Measurements from ENCODE around the gene CDKN2B-AS1.

Gene CDKN2B-AS1

GRCh38 chr9:22146604-22147003 lies 152.0 kb downstream of the CDKN2B-AS1 start:
- Histone ChIP-seq H3K79me1 (ENCODE audit: low read depth, low read length) (no peaks in the 10 kb centered on the region), H2BK120ac (ENCODE audit: low read depth, low read length) (no peak overlapping the region), H3K27ac (replicated peaks; ENCODE audit: low read length) (no peak overlapping the region), H3K14ac (ENCODE audit: low read length) (no peak overlapping the region), H3K4me1 (ENCODE audit: control insufficient read depth in 2 of 2, insufficient read depth in 1 of 2, low read depth in 1 of 2, low read length in 2 of 2) (no peaks in the 10 kb centered on the region), H3K4me3 (ENCODE audit: low read length in 2 of 2) (no peak overlapping the region), H4K91ac (ENCODE audit: low read depth, low read length, poor library complexity) (no peak overlapping the region), H2BK5ac (ENCODE audit: low read length) (no peak overlapping the region), H3K4ac (ENCODE audit: low read length) (no peak overlapping the region), H3K36me3 (replicated peaks in 1 of 2; ENCODE audit: control insufficient read depth in 2 of 2, insufficient read depth in 2 of 2, low read length in 2 of 2) (no peaks in the 10 kb centered on the region), H2AFZ (ENCODE audit: low read length) (no peak overlapping the region), H3K4me2 (ENCODE audit: insufficient read depth, low read length, poor library complexity, severe bottlenecking) (no peak overlapping the region), H3K9ac (ENCODE audit: low read depth, low read length, poor library complexity) (no peak overlapping the region), H2BK12ac (ENCODE audit: low read length) (no peak overlapping the region), H4K8ac (ENCODE audit: low read depth, low read length) (no peak overlapping the region), H2BK15ac (ENCODE audit: low read length) (no peak overlapping the region), H2AK5ac (ENCODE audit: low read depth, low read length) (no peak overlapping the region), H3K9me3 (replicated peaks in 1 of 2; ENCODE audit: control insufficient read depth in 2 of 2, insufficient read depth in 1 of 2, low read depth in 1 of 2, low read length in 2 of 2) (no peaks in the 10 kb centered on the region), H3K27me3 (ENCODE audit: control insufficient read depth in 3 of 3, insufficient read depth in 3 of 3, low read depth in 1 of 3, low read length in 3 of 3) (no peaks in the 10 kb centered on the region), H3K18ac (ENCODE audit: low read length) (no peak overlapping the region), H3K23ac (ENCODE audit: low read depth, low read length, poor library complexity) (no peak overlapping the region)
- DNase-seq (ENCODE audit: low spot score), result no peak
- no CpG with 5 or more reads among the region's 3 CpGs for WGBS, 2 donors (ENCODE audit: extremely low coverage in 2 of 2, insufficient read length in 2 of 2, insufficient replicate concordance in 1 of 2)

- no peak overlapping the region for H3K9ac ChIP-seq (ENCODE audit: low read depth, low read length, poor library complexity)
- no peak overlapping the region for H2BK5ac ChIP-seq (ENCODE audit: low read length)
- H2BK15ac ChIP-seq (ENCODE audit: low read length), result no peak overlapping the region
- DNase-seq (ENCODE audit: low spot score), result no peak
- H3K4me1 ChIP-seq (ENCODE audit: control insufficient read depth in 2 of 2, insufficient read depth in 1 of 2, low read depth in 1 of 2, low read length in 2 of 2), result no peaks in the 10 kb centered on the region
- no peaks in the 10 kb centered on the region for H3K27me3 ChIP-seq (ENCODE audit: control insufficient read depth in 3 of 3, insufficient read depth in 3 of 3, low read depth in 1 of 3, low read length in 3 of 3)
- H3K36me3 ChIP-seq (replicated peaks in 1 of 2; ENCODE audit: control insufficient read depth in 2 of 2, insufficient read depth in 2 of 2, low read length in 2 of 2), result no peaks in the 10 kb centered on the region
- H3K18ac ChIP-seq (ENCODE audit: low read length), result no peak overlapping the region
- H3K27ac ChIP-seq (replicated peaks; ENCODE audit: low read length), result no peak overlapping the region
- H2AK5ac ChIP-seq (ENCODE audit: low read depth, low read length), result no peak overlapping the region
- no peak overlapping the region for H2BK12ac ChIP-seq (ENCODE audit: low read length)
- no peak overlapping the region for H2AFZ ChIP-seq (ENCODE audit: low read length)
- H3K14ac ChIP-seq (ENCODE audit: low read length), result no peak overlapping the region
- no CpG with 5 or more reads among the region's 8 CpGs for WGBS, 2 donors (ENCODE audit: extremely low coverage in 2 of 2, insufficient read length in 2 of 2, insufficient replicate concordance in 1 of 2)
- H3K79me1 ChIP-seq (ENCODE audit: low read depth, low read length), result no peaks in the 10 kb centered on the region
- no peak overlapping the region for H4K8ac ChIP-seq (ENCODE audit: low read depth, low read length)
- no peak overlapping the region for H3K4ac ChIP-seq (ENCODE audit: low read length)
- H2BK120ac ChIP-seq (ENCODE audit: low read depth, low read length), result no peak overlapping the region
- H4K91ac ChIP-seq (ENCODE audit: low read depth, low read length, poor library complexity), result no peak overlapping the region
- no peak overlapping the region for H3K23ac ChIP-seq (ENCODE audit: low read depth, low read length, poor library complexity)
- H3K4me3 ChIP-seq (ENCODE audit: low read length in 2 of 2), result no peak overlapping the region
- no peaks in the 10 kb centered on the region for H3K9me3 ChIP-seq (replicated peaks in 1 of 2; ENCODE audit: control insufficient read depth in 2 of 2, insufficient read depth in 1 of 2, low read depth in 1 of 2, low read length in 2 of 2)
- no peak overlapping the region for H3K4me2 ChIP-seq (ENCODE audit: insufficient read depth, low read length, poor library complexity, severe bottlenecking)
Observed at GRCh38 chr9:22147813-22148527, 153.4 kb downstream of the CDKN2B-AS1 start.

GRCh38 chr9:22148528-22148875 lies 153.9 kb downstream of the CDKN2B-AS1 start:
- Histone ChIP-seq H3K23ac (ENCODE audit: low read depth, low read length, poor library complexity) (no peak overlapping the region), H3K36me3 (replicated peaks in 1 of 2; ENCODE audit: control insufficient read depth in 2 of 2, insufficient read depth in 2 of 2, low read length in 2 of 2) (no peaks in the 10 kb centered on the region), H2BK15ac (ENCODE audit: low read length) (no peak overlapping the region), H2AK5ac (ENCODE audit: low read depth, low read length) (no peak overlapping the region), H3K27me3 (ENCODE audit: control insufficient read depth in 3 of 3, insufficient read depth in 3 of 3, low read depth in 1 of 3, low read length in 3 of 3) (no peaks in the 10 kb centered on the region), H4K91ac (ENCODE audit: low read depth, low read length, poor library complexity) (no peak overlapping the region), H3K4me2 (ENCODE audit: insufficient read depth, low read length, poor library complexity, severe bottlenecking) (no peak overlapping the region), H3K9ac (ENCODE audit: low read depth, low read length, poor library complexity) (no peak overlapping the region), H3K4me1 (ENCODE audit: control insufficient read depth in 2 of 2, insufficient read depth in 1 of 2, low read depth in 1 of 2, low read length in 2 of 2) (no peaks in the 10 kb centered on the region), H3K14ac (ENCODE audit: low read length) (no peak overlapping the region), H3K27ac (replicated peaks; ENCODE audit: low read length) (no peak overlapping the region), H4K8ac (ENCODE audit: low read depth, low read length) (no peak overlapping the region), H3K79me1 (ENCODE audit: low read depth, low read length) (no peaks in the 10 kb centered on the region), H2BK120ac (ENCODE audit: low read depth, low read length) (no peak overlapping the region), H3K9me3 (replicated peaks in 1 of 2; ENCODE audit: control insufficient read depth in 2 of 2, insufficient read depth in 1 of 2, low read depth in 1 of 2, low read length in 2 of 2) (no peaks in the 10 kb centered on the region), H3K4ac (ENCODE audit: low read length) (no peak overlapping the region), H2AFZ (ENCODE audit: low read length) (no peak overlapping the region), H3K18ac (ENCODE audit: low read length) (no peak overlapping the region), H3K4me3 (ENCODE audit: low read length in 2 of 2) (no peak overlapping the region), H2BK12ac (ENCODE audit: low read length) (no peak overlapping the region), H2BK5ac (ENCODE audit: low read length) (no peak overlapping the region)
- no peak for DNase-seq (ENCODE audit: low spot score)

- Histone ChIP-seq H3K14ac (ENCODE audit: low read length) (no peak overlapping the region), H3K79me1 (ENCODE audit: low read depth, low read length) (no peaks in the 10 kb centered on the region), H3K36me3 (replicated peaks in 1 of 2; ENCODE audit: control insufficient read depth in 2 of 2, insufficient read depth in 2 of 2, low read length in 2 of 2) (no peaks in the 10 kb centered on the region), H3K4ac (ENCODE audit: low read length) (no peak overlapping the region), H2AK5ac (ENCODE audit: low read depth, low read length) (no peak overlapping the region), H2BK12ac (ENCODE audit: low read length) (no peak overlapping the region), H3K27me3 (ENCODE audit: control insufficient read depth in 3 of 3, insufficient read depth in 3 of 3, low read depth in 1 of 3, low read length in 3 of 3) (no peaks in the 10 kb centered on the region), H3K4me3 (ENCODE audit: low read length in 2 of 2) (no peak overlapping the region), H3K9me3 (replicated peaks in 1 of 2; ENCODE audit: control insufficient read depth in 2 of 2, insufficient read depth in 1 of 2, low read depth in 1 of 2, low read length in 2 of 2) (no peaks in the 10 kb centered on the region), H2AFZ (ENCODE audit: low read length) (no peak overlapping the region), H4K8ac (ENCODE audit: low read depth, low read length) (no peak overlapping the region), H3K27ac (replicated peaks; ENCODE audit: low read length) (no peak overlapping the region), H3K18ac (ENCODE audit: low read length) (no peak overlapping the region), H3K4me2 (ENCODE audit: insufficient read depth, low read length, poor library complexity, severe bottlenecking) (no peak overlapping the region), H2BK120ac (ENCODE audit: low read depth, low read length) (no peak overlapping the region), H2BK5ac (ENCODE audit: low read length) (no peak overlapping the region), H3K23ac (ENCODE audit: low read depth, low read length, poor library complexity) (no peak overlapping the region), H3K4me1 (ENCODE audit: control insufficient read depth in 2 of 2, insufficient read depth in 1 of 2, low read depth in 1 of 2, low read length in 2 of 2) (no peaks in the 10 kb centered on the region), H3K9ac (ENCODE audit: low read depth, low read length, poor library complexity) (no peak overlapping the region), H2BK15ac (ENCODE audit: low read length) (no peak overlapping the region), H4K91ac (ENCODE audit: low read depth, low read length, poor library complexity) (no peak overlapping the region)
- DNase-seq (ENCODE audit: low spot score), result no peak
Observed at GRCh38 chr9:22148876-22149637, 154.5 kb downstream of the CDKN2B-AS1 start.
